Testis (tissue), 3 donors: ENCODE results near the gene CCDC15. TPM values are rescaled to one million over a fixed set of nuclear protein-coding genes. Genes with fewer than 3 reads are reported as not detected.
A peak's percentile ranks its signal among the peaks of the same experiment; 100 is the strongest.

Experiments used
- DNase-seq: peaks from one replicate; pipeline ENCODE4 v3.0.0-alpha.2; 2019
- H3K27ac ChIP-seq, 2 donors: fragments of 200-600 bp; sonication (generic); one replicate each; pipeline ENCODE4 v1.5.1; 2019
- H3K27me3 ChIP-seq: fragments of 200-600 bp; sonication (generic); one replicate; pipeline ENCODE4 v1.5.1; 2019
- H3K36me3 ChIP-seq: fragments of 200-600 bp; sonication (generic); one replicate; pipeline ENCODE4 v1.5.1; 2017; ENCODE audit warnings: low read depth; ENCODE audit errors: missing control alignments
- H3K4me1 ChIP-seq: fragments of 200-600 bp; sonication (generic); one replicate; pipeline ENCODE4 v1.5.1; 2019
- H3K4me3 ChIP-seq, 2 donors: fragments of 200-600 bp; sonication (generic); one replicate each; pipeline ENCODE4 v1.5.1; 2017 to 2019
- H3K9me3 ChIP-seq: fragments of 200-600 bp; sonication (generic); one replicate; pipeline ENCODE4 v1.5.1; 2017
- POLR2A ChIP-seq: fragments of 450-650 bp; IDR thresholded peaks from one replicate; pipeline ENCODE4 v1.6.1; 2017; ENCODE audit warnings: antibody characterized with exemption, mild to moderate bottlenecking, moderate library complexity
- WGBS, 2 donors: methylation state at CpG; one replicate each; pipeline ENCODE4 v1.1.5; 2018; 5-methylcytosine and 5-hydroxymethylcytosine counted together
- intact Hi-C: fragments of 100-400 bp; cut with DNase I; formaldehyde crosslinking; loops from one replicate; pipeline ENCODE4 v1.15.1; 2023; ENCODE audit warnings: low total_unique reads
- polyA plus RNA-seq: library from polyadenylated mRNA; stranded (reverse); fragments of 350-450 nt; fragmentation: Illumina TruSeq; extraction: RNeasy Lipid Tissue Mini Kit (QIAGEN cat#74804); gene quantifications from one replicate; pipeline ENCODE4 v1.2.3, GENCODE V29; 2014; ENCODE audit warnings: low read depth, low replicate concordance; ENCODE audit not compliant: insufficient read depth
- total RNA-seq, 2 donors: library from RNA; depleted of rRNA; stranded (reverse); fragments of >200 nt; gene quantifications; one replicate each; pipeline ENCODE4 v1.2.3, GENCODE V29; 2016
- TF ChIP-seq, protein P1 (sequence below), 3 experiments: fragments of 450-650 bp in 2 of 3; fragments of 200-600 bp in 1 of 3; sonication (generic) in 1 of 3; IDR thresholded peaks; one replicate each; pipeline ENCODE4 v1.5.1; 2016 to 2019; ENCODE audit warnings: antibody characterized with exemption in 3 of 3, mild to moderate bottlenecking in 2 of 3, moderate library complexity in 1 of 3

CCDC15 gene
- total and polyA plus RNA-seq, 3 donors from 2014 or later: 8.0 to 15.1 (median 14.9) TPM

GRCh38 chr11:124945826-124946225 lies 8.2 kb upstream of the CCDC15 start:
- Histone ChIP-seq H3K4me1 (no peaks in the 10 kb centered on the region), H3K27me3 (no peaks in the 10 kb centered on the region), H3K9me3 (no peaks in the 10 kb centered on the region), H3K36me3 (no peaks in the 10 kb centered on the region), H3K27ac (no peak overlapping the region), H3K4me3 (no peak overlapping the region)
- intact Hi-C loops: no loop called here
- 90 to 92% methylated on average over 6 of the region's 6 CpGs for WGBS, 2 donors
- DNase-seq: no peak
- TF ChIP-seq, protein P1, sequence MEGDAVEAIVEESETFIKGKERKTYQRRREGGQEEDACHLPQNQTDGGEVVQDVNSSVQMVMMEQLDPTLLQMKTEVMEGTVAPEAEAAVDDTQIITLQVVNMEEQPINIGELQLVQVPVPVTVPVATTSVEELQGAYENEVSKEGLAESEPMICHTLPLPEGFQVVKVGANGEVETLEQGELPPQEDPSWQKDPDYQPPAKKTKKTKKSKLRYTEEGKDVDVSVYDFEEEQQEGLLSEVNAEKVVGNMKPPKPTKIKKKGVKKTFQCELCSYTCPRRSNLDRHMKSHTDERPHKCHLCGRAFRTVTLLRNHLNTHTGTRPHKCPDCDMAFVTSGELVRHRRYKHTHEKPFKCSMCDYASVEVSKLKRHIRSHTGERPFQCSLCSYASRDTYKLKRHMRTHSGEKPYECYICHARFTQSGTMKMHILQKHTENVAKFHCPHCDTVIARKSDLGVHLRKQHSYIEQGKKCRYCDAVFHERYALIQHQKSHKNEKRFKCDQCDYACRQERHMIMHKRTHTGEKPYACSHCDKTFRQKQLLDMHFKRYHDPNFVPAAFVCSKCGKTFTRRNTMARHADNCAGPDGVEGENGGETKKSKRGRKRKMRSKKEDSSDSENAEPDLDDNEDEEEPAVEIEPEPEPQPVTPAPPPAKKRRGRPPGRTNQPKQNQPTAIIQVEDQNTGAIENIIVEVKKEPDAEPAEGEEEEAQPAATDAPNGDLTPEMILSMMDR (IDR thresholded peaks at IDR 0.05): no peak

- no peaks in the 10 kb centered on the region for H3K36me3 ChIP-seq
- intact Hi-C loops: no loop called here
- DNase-seq: no peak
- H3K4me1 ChIP-seq: no peaks in the 10 kb centered on the region
- 52 to 54% methylated on average over 2 of the region's 2 CpGs for WGBS, 2 donors
- no peak overlapping the region for H3K27ac ChIP-seq
- no peaks in the 10 kb centered on the region for H3K27me3 ChIP-seq
- no peak overlapping the region for H3K4me3 ChIP-seq
- TF ChIP-seq POLR2A: no peak
- TF ChIP-seq, protein P1 (IDR thresholded peaks at IDR 0.05): no peak
- no peaks in the 10 kb centered on the region for H3K9me3 ChIP-seq
These were observed 7.3 kb upstream of the CCDC15 start for GRCh38 chr11:124946735-124947141.

DNA sequence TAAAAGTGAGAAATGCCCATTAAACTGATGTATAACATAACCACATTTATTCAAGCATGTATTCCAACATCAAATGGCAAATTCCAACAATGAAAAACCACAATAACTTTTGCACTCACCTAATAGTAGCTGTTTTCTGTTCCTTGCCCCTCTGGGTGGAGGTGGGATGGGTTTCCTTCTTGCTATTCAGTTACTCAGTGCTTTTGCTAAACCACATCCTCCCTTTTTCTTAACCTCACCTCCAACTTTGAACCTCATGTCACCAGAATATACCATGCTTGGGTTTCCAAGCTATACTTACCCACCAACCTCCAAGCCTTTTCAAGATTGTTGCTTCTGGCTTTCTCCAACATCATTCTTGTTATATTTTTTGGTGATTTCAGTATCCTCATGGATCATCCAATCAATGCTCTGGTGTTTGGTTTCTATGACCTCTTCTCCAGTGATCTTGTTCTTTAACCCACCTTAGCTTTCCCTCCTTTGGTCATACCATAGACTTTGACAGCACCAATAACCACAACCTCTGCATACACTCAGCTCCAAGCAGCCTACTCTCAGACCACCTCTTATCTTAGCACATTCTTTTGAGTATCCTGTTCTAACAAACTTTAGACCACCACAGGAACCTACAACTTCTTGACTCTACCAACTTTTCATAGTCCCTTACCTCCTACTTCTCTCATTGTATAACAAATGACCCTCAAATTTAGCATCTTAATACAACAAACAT lies 3.2 kb upstream of the CCDC15 start:
- DNase-seq: no peak
- no peaks in the 10 kb centered on the region for H3K27me3 ChIP-seq
- no peak overlapping the region for H3K27ac ChIP-seq
- no peaks in the 10 kb centered on the region for H3K36me3 ChIP-seq
- H3K9me3 ChIP-seq: no peaks in the 10 kb centered on the region
- intact Hi-C loops: no loop called here
- TF ChIP-seq POLR2A: no peak
- TF ChIP-seq, protein P1 (IDR thresholded peaks at IDR 0.05): no peak
- H3K4me1 ChIP-seq: peaks cover 3% of the 10 kb centered on the region
- H3K4me3 ChIP-seq: no peak overlapping the region

DNA sequence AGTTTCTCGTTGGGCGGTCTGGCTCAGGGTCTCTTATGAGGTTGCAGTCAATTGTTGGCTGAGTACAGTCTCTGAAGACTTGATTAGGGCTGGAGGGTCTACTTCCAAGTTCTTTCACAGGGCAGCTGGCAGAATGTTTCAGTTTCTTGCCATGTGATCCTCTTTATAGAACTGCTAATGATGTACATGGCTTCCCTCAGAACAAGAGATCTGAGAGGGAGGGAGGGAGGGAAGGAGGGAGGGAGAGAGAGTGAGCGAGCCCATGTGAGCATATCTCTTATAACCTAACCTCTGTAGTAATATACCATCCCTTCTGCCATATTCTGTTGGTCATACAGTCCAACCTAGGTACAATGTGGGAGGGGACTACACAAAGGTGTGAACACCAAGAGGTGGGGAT lies 2.7 kb upstream of the CCDC15 start:
- Histone ChIP-seq H3K27me3 (no peaks in the 10 kb centered on the region), H3K36me3 (no peaks in the 10 kb centered on the region), H3K27ac (no peak overlapping the region), H3K4me3 (no peak overlapping the region), H3K4me1 (peaks cover 3% of the 10 kb centered on the region), H3K9me3 (no peaks in the 10 kb centered on the region)
- WGBS, 2 donors: 55 to 76% methylated on average over 3 of the region's 3 CpGs
- TF ChIP-seq POLR2A: no peak
- TF ChIP-seq, protein P1 (IDR thresholded peaks at IDR 0.05): no peak
- no peak for DNase-seq
- intact Hi-C loops: no loop called here

DNA sequence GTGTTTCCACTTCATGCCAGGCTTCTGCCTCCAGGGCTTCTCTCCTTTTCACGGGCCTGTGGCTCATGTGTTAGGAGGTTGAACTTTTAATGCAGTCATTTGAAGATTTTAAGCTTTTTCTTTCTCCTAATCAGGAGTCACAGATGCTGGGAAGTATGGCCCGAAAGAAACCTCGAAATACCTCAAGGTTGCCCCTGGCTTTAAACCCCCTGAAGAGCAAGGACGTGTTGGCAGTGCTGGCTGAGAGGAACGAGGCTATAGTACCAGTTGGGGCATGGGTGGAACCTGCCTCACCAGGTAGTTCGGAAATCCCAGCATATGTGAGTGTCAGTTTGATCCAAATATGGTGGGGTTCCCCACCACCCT lies 571 bp downstream of the CCDC15 start:
- H3K36me3 ChIP-seq: no peaks in the 10 kb centered on the region
- H3K27ac ChIP-seq: peak overlapping the region; percentile 63 to 76
- no peaks in the 10 kb centered on the region for H3K9me3 ChIP-seq
- no peak for TF ChIP-seq POLR2A
- TF ChIP-seq, protein P1 (IDR thresholded peaks at IDR 0.05): no peak
- intact Hi-C loops: no loop called here
- WGBS, 2 donors: 21 to 28% methylated on average over 6 of the region's 6 CpGs
- peak overlapping the region; percentile 62 to 79 for H3K4me3 ChIP-seq
- DNase-seq: no peak
- peaks cover 3% of the 10 kb centered on the region for H3K4me1 ChIP-seq
- H3K27me3 ChIP-seq: no peaks in the 10 kb centered on the region
